NCI-H345 treated with DMSO at 0.1 percent for 48 hours (cell line): ENCODE measurements around the gene ARMS2.

Experiments
- DNase-seq: peaks from one replicate; lab custom pipeline; 2025; ENCODE audit not compliant: unreplicated experiment; lab: John Stamatoyannopoulos, UW

The ARMS2 gene

DNA sequence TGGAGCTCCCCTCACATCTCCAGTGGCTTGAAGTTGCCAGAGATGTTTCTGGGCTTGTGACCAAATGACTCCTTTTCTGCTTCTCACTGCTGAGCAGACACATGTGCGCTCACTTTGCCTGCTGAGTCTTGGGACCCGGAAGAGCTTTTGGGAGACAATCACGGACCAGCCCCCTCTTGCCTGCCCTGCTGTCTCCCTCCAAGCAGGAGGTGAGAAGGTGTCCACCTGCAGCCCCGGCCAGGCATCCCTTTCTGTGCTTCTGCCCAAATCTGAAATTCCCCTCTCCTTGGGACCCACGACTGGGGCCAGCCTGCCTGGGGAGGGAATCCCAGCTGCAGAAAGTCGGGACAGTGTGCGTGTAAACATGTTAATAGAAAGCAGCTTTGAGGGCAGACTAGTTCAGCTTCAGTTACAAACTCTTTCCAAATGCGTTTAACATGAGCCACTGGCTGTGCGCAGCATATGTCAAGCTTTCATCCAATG, 38.6 kb downstream of the ARMS2 start:
- DNase-seq: no peak

DNA sequence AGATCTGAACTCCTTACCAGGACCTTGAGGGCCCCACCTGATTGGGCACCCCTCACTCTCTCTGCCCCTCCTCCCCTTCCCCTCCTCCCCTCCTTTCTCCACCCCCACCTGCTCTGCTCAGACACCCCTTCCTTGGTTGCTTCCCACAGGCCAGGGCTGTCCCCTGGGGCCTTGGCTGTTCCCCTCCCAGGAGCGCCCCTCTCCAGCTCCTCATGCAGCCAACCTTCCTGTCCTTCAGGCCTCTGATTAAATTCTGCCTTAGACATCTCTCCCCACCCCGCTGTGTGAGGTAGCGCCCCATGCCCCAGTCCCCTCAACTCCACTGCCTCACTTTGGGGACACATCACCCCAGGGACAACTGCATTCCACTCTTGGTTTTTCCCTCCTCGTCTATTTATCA, 39.3 kb downstream of the ARMS2 start:
- DNase-seq: no peak

DNA sequence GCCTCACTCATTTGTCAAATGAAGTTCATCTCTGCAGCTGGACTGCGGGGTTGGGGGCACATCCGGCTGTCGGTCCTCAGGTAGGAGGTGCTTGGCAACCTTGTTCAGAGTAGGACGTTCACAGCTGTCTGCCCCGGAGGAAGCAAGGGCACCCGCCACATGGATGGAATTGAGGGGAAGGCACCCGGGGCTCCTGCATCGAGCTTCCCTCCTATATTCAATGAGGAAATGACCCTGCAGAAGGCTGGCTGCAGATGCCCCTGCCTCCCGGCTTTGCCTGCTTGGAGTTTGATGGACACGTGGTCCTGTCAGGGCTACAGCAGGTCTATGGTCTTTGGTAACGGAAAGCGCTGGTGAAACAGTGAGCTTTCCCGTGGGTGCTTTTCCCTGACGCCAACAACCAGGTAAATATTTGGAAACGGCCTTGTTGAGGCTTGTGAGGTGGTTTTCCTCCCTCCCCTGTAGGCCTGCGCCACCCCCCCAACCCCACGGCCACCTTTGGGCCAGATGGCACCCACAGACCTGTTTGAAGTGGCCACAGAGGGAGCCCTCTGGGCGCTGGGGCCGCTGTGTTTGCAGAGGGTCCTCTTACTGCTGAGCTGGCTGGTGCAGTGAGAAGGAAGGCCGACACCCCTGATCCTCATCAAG, 39.8 kb downstream of the ARMS2 start:
- no peak for DNase-seq

DNA sequence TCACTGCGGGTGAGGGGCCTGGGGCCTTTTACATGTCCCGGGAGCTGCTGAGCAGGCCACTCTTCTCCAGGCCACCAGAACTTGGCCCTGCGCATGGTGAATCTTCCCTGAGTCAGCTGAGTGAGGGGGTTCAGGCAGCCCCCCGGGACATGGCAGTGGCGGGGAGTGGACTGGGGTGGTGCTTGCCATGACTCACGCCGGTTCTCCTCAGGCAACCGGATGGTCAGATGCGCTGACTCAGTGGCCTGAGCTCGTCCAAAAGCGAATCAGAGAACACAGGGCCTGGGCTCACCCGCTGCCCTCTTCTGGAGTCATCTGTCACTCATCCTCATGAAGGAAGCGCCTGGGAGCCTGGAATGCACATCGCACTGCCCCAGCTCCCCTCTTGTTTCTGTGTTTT, 40.4 kb downstream of the ARMS2 start:
- no peak for DNase-seq

DNA sequence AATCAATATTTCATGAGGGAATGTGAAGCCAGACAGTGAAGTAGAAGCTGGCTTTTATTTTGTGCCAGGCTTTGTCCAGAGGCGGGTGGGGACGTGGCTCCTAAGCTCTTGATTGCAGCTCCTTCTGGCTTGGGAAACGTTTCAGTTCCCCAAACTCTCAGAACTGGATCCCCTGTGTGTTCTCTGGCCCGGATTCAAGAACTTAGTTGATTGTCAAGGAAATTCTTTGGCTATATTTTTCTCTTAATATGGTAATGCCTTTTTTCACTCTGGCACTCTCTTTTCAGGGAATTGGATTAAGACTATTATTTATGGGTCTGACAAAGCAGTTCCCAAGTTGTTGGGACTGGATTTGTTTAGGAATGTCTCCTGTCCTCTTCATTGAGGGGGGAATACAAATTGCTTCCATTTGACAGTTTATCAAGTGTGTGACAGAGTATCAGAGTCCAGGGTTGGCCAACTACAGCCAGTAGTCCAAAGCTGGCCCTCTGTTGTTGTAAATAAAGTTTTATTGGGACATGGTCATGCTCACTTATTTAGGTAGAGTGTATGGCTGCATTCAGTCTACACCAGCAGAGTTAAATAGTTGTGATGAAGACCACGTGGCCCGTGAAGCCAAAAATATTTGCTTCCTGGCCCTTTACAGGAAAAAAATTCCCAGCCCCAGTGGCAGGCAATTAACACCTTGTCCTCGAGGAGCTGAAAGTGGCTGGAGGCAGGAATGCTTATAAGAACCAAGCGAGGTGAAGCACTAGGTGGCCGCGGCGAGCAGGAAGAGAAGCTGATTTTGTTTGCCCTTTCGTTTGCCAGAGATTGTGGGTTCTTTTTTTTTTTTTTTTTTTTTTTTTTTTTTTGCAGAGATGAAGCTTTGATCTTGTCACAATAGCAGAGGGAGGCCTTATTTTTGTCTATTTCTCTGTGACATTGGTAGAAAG, 41.2 kb downstream of the ARMS2 start:
- no peak for DNase-seq

DNA sequence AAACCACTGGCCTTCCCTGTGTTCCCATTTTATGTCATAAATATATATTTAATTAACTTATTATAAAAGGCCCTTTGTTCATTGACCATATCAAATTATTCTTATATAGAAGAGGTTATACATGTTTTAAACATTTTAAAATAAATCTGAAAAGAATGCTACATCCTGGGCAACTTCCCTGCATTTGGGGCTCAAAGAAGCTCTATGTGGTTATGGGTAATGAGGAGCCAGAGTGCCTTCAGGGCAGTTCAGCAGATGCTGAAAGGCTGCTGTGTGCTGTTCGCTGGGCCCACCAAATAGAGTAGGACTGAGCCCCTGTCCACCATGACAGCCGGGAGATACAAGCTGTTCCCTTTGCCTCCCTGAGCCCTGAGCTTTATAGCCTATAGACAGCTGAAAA, 42.8 kb downstream of the ARMS2 start:
- no peak for DNase-seq

DNA sequence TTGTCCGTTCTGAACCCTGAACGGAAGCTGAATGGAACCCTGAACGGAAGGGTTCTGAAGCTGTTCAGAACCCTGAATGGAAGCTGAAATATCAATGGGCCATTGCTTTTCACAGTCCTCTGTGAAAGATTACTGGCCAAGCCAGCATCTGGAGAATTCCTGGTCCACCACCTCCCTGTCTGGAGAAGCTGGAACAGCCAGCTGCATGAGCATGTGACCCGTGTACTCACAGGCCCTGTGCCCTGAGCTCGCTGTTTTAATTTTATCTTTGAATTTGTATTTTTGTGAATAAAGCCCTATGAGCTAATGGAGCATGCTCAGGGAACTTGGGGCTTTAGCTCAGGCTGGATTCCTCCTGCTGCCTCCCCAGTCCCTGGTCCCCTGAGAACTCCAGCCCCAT, 44.1 kb downstream of the ARMS2 start:
- no peak for DNase-seq

DNA sequence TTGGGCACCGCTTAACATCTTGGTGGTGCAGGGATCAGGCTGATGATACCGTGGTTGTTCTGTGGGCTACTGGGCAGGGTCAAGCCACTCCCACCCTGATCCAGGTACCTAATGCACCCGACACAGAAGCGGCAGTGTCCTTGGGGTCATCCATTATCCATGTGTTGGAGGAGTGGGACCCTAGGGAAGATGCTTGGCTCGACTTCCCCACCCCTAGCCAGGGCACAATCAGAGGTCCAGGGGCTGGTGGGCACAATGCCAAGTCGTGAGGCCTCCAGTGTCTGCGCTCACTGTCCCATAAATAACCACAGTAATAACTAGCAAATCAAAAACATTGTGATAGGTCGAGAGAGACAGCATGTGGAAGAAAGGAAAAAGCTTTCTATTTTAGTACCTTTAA, 44.6 kb downstream of the ARMS2 start:
- DNase-seq: no peak

DNA sequence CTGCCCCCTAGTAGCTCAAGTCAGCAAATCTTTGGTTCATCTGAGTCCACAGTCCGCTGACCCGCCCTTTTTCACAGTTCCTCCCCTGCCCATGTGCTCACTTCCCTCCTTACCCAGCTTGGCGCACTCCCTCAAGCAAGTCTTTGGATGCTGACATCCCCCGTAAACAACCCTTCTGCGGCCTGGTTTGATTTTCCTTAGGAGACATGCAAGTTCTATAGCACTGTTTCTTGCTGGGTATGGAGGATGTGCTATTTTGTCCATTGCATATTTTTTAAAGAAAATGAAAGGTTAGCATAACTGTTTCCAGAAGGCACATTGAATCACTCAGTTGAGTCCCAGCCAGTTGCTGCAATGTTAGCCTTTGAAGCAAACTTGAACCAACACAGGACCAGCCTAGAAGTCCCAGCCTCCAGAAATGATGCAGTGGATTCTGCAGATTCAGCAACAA, 45.1 kb downstream of the ARMS2 start:
- no peak for DNase-seq

DNA sequence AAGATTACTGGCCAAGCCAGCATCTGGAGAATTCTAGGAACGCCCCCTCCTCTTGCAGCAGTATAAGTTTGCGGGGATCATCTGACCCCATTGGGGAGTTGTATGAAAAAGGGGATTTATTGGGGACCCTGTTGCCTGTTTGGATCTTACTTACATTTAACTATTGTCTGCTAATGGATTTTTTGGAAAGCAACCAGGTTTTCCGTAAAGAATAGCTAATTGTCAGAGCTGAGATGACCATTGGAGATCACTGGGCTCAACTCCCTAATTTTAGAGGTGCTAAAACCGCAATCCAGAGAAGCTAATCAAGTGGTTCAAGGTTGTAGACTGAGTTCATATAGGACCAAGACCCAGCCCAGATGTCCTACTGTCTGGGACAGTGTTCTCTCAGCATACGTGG, 45.7 kb downstream of the ARMS2 start:
- DNase-seq: no peak

DNA sequence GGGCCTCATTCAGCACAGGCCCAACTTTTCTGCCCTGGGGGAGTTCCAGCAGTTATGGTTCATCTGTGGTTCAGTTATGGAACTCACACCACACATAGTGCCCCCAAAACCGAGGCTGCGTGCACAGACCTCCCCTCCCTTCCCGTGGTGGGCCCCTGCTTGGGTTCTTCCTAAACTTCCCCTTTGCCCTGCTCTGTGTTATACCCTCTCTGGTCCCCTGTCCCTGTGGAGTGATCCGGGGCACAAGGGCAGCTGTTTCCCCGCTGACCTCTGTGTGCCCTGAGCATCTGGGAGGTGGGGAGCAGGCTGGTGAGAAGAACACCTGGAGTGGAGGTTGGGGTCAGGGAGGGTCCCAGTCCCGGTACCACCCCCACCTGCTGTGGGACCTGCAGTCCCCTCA, 46.3 kb downstream of the ARMS2 start:
- no peak for DNase-seq

DNA sequence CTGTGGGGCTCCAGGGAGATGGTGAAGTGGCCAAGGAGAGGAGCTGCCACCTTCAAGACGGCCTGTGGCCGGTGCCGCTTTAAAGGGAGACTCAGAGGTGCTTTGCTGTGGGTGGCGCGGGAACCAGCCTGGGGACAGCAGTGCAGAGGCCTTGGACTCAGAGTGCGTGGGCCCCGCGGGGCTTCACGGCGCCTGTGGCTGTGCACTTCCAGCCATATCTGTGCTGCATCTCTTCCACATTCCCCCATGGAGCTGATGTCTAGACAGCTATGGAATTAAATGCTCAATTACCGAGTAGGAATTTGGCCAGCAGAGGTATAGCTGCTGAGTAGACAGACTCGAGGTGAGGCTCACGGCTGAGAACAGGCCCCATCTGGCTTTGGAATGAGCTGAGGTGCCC, 48.6 kb downstream of the ARMS2 start:
- no peak for DNase-seq

DNA sequence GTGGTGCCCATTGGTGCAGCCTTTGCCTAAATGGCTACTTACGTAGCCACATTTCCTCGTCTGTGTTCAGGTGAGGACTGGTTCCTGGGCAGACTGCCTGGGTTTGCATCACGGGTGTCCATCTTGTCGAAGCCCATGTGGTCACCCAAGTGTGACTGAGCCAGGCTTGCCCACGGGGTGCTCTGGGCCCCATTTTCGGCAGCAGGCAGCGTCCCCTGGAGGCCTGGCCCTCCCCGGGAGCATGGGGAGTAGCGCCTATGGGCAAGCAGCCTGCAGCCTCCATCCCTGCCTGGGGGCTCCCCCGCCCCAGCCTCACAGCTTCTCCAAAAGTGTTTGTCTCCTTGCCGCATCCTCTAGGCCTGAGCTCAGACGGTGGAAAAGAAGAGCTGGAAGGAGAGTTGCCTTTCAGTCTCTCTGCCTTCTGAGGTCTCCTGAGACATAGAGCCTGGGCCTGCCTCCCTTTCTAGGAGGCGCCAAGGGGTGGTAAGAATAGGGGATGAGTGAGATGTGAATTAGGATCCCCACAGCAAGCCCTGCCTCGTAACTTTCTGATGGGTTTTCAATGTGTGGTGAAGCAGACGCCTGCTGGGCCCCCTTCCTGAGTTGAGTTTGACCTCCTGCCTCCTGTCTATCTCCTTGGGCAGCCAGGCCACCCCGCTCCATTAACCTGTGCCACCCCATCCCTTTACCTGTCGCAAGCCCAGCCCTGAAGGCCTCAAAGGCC, 49.6 kb downstream of the ARMS2 start:
- DNase-seq: no peak

DNA sequence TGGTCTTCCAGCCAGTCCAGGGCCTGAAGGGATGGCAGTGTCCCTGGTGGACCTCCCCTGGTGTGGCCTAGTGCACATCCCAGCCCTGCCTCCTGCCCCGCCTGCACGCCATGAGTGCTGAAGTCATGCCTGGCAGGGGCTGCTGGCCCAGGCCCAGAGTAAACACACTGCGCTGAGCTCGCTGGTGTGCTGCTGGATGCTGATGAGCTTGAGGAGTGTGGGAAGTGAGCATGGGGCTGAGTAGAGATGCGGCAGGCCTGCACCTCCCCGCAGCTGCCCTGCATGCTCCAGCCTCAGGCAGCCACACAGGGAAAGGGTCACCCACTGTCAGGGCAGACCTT, 50.1 kb downstream of the ARMS2 start:
- peak; percentile 63 for DNase-seq

DNA sequence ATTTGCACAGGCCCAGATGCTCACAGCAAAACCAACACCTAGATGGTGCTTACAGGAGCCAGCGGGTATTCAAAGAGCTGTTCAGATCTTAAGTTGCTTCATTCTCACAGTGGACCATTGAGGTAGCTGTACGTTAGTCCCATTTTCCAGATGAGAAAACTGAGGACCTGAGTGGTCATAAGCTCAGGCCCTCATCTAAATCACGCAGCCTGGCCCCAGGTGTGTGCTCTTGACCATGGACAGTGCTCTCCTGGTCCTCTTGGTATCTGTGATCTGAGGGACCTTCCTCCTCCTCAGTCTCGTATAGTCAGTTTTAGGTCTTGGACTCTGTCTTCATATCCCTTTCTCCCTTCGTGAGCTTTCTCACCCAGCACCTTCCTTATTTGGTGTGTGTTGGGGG, 50.6 kb downstream of the ARMS2 start:
- no peak for DNase-seq

DNA sequence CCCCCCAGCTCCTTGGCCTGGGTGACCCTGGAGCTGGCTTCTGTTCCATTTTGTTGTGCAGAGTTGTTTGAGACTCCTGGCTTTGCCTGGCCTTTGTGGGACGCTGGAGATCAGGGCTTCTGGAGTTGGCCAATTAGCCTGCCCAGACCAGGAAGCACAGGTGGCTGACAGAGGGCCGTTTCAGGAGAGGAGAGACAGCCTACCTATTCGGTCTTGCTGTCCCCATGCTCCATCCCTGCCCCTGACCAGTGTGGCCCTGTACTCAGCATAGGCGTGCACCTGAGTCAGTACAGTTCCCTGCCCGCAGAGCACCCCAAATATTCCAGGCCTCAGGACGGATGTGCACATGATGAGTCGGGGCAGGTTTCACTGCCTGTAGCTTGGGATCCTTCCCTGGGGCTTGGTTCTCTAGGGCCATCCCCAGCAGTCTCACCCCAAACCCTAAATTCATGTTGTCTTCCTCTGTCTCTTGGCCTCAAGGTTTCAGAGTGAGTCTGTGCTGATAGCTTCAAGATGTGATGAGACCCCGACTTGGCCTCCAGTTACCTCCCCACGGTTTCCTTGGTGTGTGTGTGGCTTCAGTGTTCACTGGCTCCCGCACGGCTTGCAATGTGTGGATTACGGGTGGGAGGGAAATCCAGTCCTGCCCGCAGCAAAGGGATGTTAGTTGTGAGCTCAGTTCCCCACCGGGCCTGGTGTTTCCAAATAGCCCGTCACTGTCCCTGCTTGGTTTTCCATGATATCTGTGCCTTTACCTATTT, 51.6 kb downstream of the ARMS2 start:
- no peak for DNase-seq
